Right atrium auricular region (tissue), 2 donors: ENCODE measurements around the gene ARHGEF17. TPM values are rescaled to one million over a fixed set of nuclear protein-coding genes. Genes with fewer than 3 reads are reported as not detected.
A peak's percentile ranks its signal among the peaks of the same experiment; 100 is the strongest.

Experiments used
- DNase-seq: peaks from one replicate; pipeline ENCODE4 v3.0.0-alpha.2; 2019; ENCODE audit warnings: low spot score
- H3K27ac ChIP-seq, 2 donors: fragments of 200-600 bp; sonication (generic); 1 replicate in 1 of 2; 2 replicates in 1 of 2; pipeline ENCODE4 v1.5.1; 2016 to 2019
- H3K27me3 ChIP-seq, 2 donors: fragments of 200-600 bp; sonication (generic); one replicate each; pipeline versions ENCODE4 v1.5.1 to v1.6.0; 2017 to 2019
- H3K36me3 ChIP-seq: fragments of 200-600 bp; sonication (generic); one replicate; pipeline ENCODE4 v1.5.1; 2016
- H3K4me1 ChIP-seq, 2 donors: fragments of 200-600 bp; sonication (generic); one replicate each; pipeline versions ENCODE4 v1.5.1 to v1.6.0; 2017 to 2019
- H3K4me3 ChIP-seq, 2 donors: fragments of 200-600 bp; sonication (generic); 1 replicate in 1 of 2; 2 replicates in 1 of 2; pipeline ENCODE4 v1.5.1; 2017 to 2019; ENCODE audit warnings: mild to moderate bottlenecking in 1 of 2, moderate library complexity in 1 of 2
- H3K9me3 ChIP-seq, 2 donors: fragments of 200-600 bp; sonication (generic); one replicate each; pipeline ENCODE4 v1.5.1; 2019
- CTCF ChIP-seq, 2 donors: fragments of 200-600 bp; sonication (generic); IDR thresholded peaks; one replicate each; pipeline ENCODE4 v1.5.1; 2019; ENCODE audit warnings: antibody characterized with exemption in 2 of 2
- total RNA-seq, 2 donors: library from RNA; depleted of rRNA; stranded (reverse); fragments of >200 nt; gene quantifications; one replicate each; pipeline ENCODE4 v1.1.0, GENCODE V29; 2016

The ARHGEF17 gene
- total RNA-seq, 2 donors from 2014 or later = 41.6 to 59.9 TPM

DNA sequence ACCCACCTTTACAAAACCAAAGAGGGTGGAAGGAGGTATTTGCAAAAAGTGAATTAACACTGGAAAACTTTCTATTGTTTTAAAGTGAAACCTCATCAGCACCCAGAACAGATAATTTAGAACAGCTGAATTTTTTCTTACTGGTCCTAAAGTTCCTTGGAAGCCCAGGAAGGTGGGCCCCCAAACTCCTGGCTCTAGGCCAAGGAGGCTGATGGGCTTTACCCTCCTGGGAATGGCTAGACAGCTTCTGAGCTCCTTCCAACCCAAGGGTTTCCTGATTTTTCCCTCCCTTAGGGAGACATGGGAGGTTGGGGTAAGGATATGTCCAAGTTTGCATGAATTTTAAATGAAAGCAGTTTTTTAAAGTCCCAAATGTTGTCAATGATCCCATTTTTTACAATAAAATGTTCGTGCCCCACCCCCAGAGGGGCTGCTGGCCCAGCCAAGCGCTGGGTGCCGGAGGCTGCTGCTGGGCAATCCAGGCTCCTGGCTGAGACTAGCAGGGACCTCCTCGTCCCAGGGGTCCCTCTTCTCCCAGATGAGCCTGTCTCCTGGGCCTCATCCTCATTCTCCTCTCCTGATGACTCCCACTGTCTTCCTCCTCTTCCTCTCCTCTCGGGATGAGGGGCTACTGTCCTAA, 96.5 kb downstream of the ARHGEF17 start:
- peaks cover 39% of the 10 kb centered on the region for H3K36me3 ChIP-seq
- TF ChIP-seq CTCF (IDR thresholded peaks at IDR 0.05) = no peak
- H3K27ac ChIP-seq = peak overlapping the region in 1 of 2 donors; percentile 58
- no peak for DNase-seq
- no peaks in the 10 kb centered on the region for H3K27me3 ChIP-seq
- H3K9me3 ChIP-seq = no peaks in the 10 kb centered on the region
- H3K4me3 ChIP-seq = no peak overlapping the region
- H3K4me1 ChIP-seq = peaks cover 0 to 19% of the 10 kb centered on the region in 2 donors

DNA sequence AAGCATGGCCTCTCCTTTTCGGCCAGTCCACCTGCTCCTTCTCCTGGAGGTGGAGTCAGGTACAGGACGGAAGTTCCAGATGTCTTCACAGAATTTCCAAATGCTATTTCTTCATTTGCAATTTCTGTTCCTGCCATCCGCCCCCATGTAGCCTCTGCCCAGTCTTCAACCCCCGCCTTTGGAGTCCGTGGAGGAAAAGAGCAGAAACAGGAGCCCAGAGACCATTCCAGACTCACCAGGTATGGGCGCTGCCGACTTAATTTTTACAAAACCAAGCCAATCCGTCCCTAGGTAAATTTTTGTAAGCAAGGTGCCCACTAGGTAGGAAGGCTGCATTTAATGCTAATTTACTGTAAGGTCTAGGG, 97.1 kb downstream of the ARHGEF17 start:
- Histone ChIP-seq H3K4me3 (no peak overlapping the region), H3K4me1 (peaks cover 0 to 14% of the 10 kb centered on the region in 2 donors), H3K36me3 (peaks cover 42% of the 10 kb centered on the region), H3K27me3 (no peaks in the 10 kb centered on the region), H3K9me3 (no peaks in the 10 kb centered on the region), H3K27ac (no peak overlapping the region)
- no peak for TF ChIP-seq CTCF (IDR thresholded peaks at IDR 0.05)
- DNase-seq = no peak

GRCh38 chr11:73406131-73406530, 98.1 kb downstream of the ARHGEF17 start:
- no peak overlapping the region for H3K27ac ChIP-seq
- H3K36me3 ChIP-seq = peaks cover 47% of the 10 kb centered on the region

GRCh38 chr11:73406619-73407018, 98.5 kb downstream of the ARHGEF17 start:
- TF ChIP-seq CTCF (IDR thresholded peaks at IDR 0.05) = no peak
- no peak for DNase-seq
- Histone ChIP-seq H3K4me1 (peaks cover 0 to 14% of the 10 kb centered on the region in 2 donors), H3K27me3 (no peaks in the 10 kb centered on the region), H3K27ac (no peak overlapping the region), H3K4me3 (no peak overlapping the region), H3K36me3 (peaks cover 48% of the 10 kb centered on the region), H3K9me3 (no peaks in the 10 kb centered on the region)

More at GRCh38 chr11:73406131-73406530, 98.1 kb downstream of the ARHGEF17 start:
- DNase-seq = no peak
- TF ChIP-seq CTCF (IDR thresholded peaks at IDR 0.05) = no peak
- H3K4me3 ChIP-seq = no peak overlapping the region
- H3K9me3 ChIP-seq = no peaks in the 10 kb centered on the region
- no peaks in the 10 kb centered on the region for H3K27me3 ChIP-seq
- peaks cover 0 to 14% of the 10 kb centered on the region in 2 donors for H3K4me1 ChIP-seq

DNA sequence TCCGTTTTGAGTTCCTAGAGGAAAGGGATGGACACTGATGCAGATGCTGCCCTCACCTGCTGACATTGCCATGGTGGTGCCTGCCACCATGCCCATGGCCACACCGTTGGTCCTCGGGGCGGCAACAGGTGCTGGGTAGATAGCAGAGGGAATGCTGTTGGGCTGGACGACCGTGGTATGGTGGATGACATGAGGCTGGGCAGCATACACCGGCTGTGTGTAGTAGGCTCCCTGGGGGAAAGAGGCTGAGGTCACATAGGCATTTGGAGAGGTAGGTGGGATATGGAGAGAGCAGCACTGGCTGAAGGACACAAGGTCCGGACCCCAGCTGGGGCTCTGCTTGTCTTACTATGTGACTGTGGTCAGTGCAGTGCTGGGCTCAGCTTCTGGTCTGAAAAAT, 101.4 kb downstream of the ARHGEF17 start:
- no peak for DNase-seq
- H3K27me3 ChIP-seq = no peaks in the 10 kb centered on the region
- TF ChIP-seq CTCF (IDR thresholded peaks at IDR 0.05) = no peak
- no peaks in the 10 kb centered on the region for H3K9me3 ChIP-seq
- H3K27ac ChIP-seq = no peak overlapping the region
- peaks cover 48% of the 10 kb centered on the region for H3K36me3 ChIP-seq
- H3K4me3 ChIP-seq = no peak overlapping the region
- peaks cover 0 to 7% of the 10 kb centered on the region in 2 donors for H3K4me1 ChIP-seq

DNA sequence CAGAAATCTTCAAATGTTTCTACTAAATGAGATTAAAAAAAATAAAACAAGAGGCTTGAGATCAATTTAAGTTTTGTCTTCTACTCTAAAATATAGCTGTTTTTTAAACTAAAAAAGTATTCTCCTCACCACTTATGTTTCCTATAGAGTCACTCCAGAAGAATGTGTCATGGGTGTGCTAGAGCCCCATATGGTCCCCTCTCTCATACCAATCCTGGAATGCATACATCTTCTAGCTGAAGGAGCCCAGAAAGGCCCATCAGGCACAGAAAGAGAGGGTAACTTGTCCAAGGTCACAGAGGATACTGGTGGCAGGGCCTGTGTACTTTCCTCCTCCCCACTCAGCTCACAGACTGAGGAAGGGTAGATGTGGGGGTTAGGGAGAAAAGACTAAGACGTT, 102.6 kb downstream of the ARHGEF17 start:
- H3K4me3 ChIP-seq = no peak overlapping the region
- DNase-seq = no peak
- no peak for TF ChIP-seq CTCF (IDR thresholded peaks at IDR 0.05)
- H3K9me3 ChIP-seq = no peaks in the 10 kb centered on the region
- no peaks in the 10 kb centered on the region for H3K27me3 ChIP-seq
- no peak overlapping the region for H3K27ac ChIP-seq
- peaks cover 0 to 15% of the 10 kb centered on the region in 2 donors for H3K4me1 ChIP-seq
- H3K36me3 ChIP-seq = peaks cover 41% of the 10 kb centered on the region
